H1 (cell line): ENCODE measurements around the gene MYO7B. TPM values are rescaled to one million over a fixed set of nuclear protein-coding genes. Genes with fewer than 3 reads are reported as not detected.

Source experiments
- BCL11A ChIP-seq, 2 experiments: IDR thresholded peaks; one replicate each; pipeline ENCODE4 v1.6.1; 2011; ENCODE audit warnings: low read depth in 2 of 2, low read length in 2 of 2, mild to moderate bottlenecking in 2 of 2
- CBX8 ChIP-seq: fragments of 300-800, 300-1000 bp; sonication (generic); IDR thresholded peaks from 2 replicates; pipeline ENCODE4 v1.7.1; 2016; ENCODE audit warnings: low read depth, low read length, borderline replicate concordance
- CEBPB ChIP-seq: IDR thresholded peaks from 2 replicates; pipeline ENCODE4 v1.6.1; 2012; ENCODE audit warnings: low read depth, low read length
- CREB1 ChIP-seq: IDR thresholded peaks from 2 replicates; pipeline ENCODE4 v1.6.1; 2012; ENCODE audit warnings: inconsistent platforms
- HDAC6 ChIP-seq: IDR thresholded peaks from one replicate; pipeline ENCODE4 v1.7.1; 2012; ENCODE audit warnings: low read depth, mild to moderate bottlenecking, inconsistent platforms, low read length, moderate library complexity
- POLR2A ChIP-seq, 2 experiments: IDR thresholded peaks; 1 replicate in 1 of 2; 2 replicates in 1 of 2; pipeline ENCODE4 v1.6.1; 2011; ENCODE audit warnings: low read depth in 2 of 2, low read length in 2 of 2, mild to moderate bottlenecking in 2 of 2; ENCODE audit errors: control extremely low read depth in 1 of 2
- RAD21 ChIP-seq, 2 experiments: IDR thresholded peaks in 1 of 2; conservative IDR thresholded peaks in 1 of 2; 2 replicates each; pipeline ENCODE4 v1.6.1; 2011; ENCODE audit warnings: low read depth in 2 of 2, low read length in 2 of 2, improper control_type of control experiment in 1 of 2, inconsistent platforms in 1 of 2, mild to moderate bottlenecking in 1 of 2, moderate library complexity in 1 of 2
- TAF7 ChIP-seq: optimal IDR thresholded peaks from 2 replicates; pipeline ENCODE3; 2011; ENCODE audit warnings: low read depth, mild to moderate bottlenecking, inconsistent platforms, low read length, moderate library complexity, borderline replicate concordance
- TBP ChIP-seq: IDR thresholded peaks from 2 replicates; pipeline ENCODE4 v1.6.1; 2011; ENCODE audit warnings: low read depth, low read length, improper control_type of control experiment
- polyA plus RNA-seq, 7 experiments: library from polyadenylated mRNA; depleted of rRNA in 3 of 7; stranded (reverse) in 5 of 7; unstranded in 2 of 7; fragments of >200 nt in 5 of 7; fragments of 200-250 nt in 2 of 7; gene quantifications; 1 replicate in 5 of 7; 2 replicates in 1 of 7; 4 replicates in 1 of 7; pipeline versions ENCODE4 v1.2.1 to v1.2.3, GENCODE V29; 2011 to 2013; ENCODE audit warnings: missing spikeins in 2 of 7, mixed read lengths in 2 of 7
- total RNA-seq: library from RNA; stranded (reverse); fragmentation: NEBNext Ultra II Directional; extraction: Animal tissue kit (Norgen Biotek cat#: 25700); gene quantifications from 2 replicates; pipeline ENCODE4 v1.2.1, GENCODE V29; 2021
- TF ChIP-seq, protein P1 (sequence below): IDR thresholded peaks from 2 replicates; pipeline ENCODE4 v1.6.1; 2011; ENCODE audit warnings: low read length, improper control_type of control experiment

Gene MYO7B
- total and polyA plus RNA-seq, 2 of the 8 experiments (the other 6 are each of a cell fraction or from before 2014, with no cell fraction given) = not detected

DNA sequence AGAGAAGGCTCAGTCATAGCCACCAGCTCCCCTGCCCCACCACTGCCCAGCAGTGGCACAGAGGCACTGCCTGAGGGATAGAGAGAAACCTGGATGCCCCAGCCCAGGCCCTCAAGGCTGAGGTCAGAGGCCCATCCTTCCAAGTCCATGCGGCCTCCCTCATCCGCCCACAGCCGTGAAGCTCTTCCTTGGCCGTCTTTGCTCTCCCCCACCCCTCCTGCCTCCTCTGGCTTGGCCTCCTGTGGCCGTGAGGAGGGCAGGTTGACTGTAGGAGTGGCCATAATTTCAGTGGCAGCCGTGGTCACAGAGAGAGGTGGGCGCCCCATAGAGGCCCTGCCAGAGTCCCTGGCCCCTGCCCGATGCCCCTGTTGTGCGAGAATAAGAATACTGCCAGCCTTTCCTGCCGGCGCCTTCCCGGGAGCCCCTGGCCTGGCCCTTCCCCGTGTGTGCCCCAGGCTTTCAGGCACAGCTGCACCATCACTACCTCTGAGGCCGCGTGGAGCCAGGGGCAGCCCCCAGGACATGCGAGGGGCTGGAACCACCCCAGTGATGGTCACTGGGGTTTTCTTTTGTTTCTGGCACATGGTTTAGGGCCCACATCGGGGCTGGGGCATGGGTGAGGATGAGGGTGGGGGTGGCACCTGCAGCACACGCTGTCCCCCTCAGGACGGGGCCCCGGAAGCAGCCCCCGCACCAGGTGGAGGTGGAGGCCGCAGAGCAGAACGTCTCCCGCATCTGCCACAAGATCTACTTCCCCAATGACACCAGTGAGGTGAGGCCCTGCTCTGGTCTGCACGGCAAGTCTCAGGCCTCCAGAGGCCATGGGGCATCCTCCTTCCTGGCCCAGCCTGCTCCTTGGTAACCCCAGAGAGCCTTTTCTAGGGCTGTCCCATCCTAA, 97.4 kb downstream of the MYO7B start (continued):
- TF ChIP-seq, protein P1, sequence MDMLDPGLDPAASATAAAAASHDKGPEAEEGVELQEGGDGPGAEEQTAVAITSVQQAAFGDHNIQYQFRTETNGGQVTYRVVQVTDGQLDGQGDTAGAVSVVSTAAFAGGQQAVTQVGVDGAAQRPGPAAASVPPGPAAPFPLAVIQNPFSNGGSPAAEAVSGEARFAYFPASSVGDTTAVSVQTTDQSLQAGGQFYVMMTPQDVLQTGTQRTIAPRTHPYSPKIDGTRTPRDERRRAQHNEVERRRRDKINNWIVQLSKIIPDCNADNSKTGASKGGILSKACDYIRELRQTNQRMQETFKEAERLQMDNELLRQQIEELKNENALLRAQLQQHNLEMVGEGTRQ = no peak
- TF ChIP-seq POLR2A (IDR thresholded peaks at IDR 0.05; ENCODE audit: control extremely low read depth in 1 of 2, low read depth in 2 of 2, low read length in 2 of 2) = no peak
- TF ChIP-seq BCL11A (IDR thresholded peaks at IDR 0.05; ENCODE audit: low read depth in 2 of 2, low read length in 2 of 2) = no peak
- no peak for TF ChIP-seq TBP
- no peak for TF ChIP-seq CBX8
- no peak for TF ChIP-seq RAD21 (IDR thresholded peaks at IDR 0.05 in 1 of 2, conservative IDR thresholded peaks at IDR 0.05 in 1 of 2; ENCODE audit: low read depth in 2 of 2, low read length in 2 of 2)
- no peak for TF ChIP-seq TAF7
- TF ChIP-seq HDAC6 = no peak
- no peak for TF ChIP-seq CEBPB
- no peak for TF ChIP-seq CREB1
